Activated naive CD8-positive, alpha-beta T cell (primary cell): Measurements from ENCODE around the gene TBX3.
"Not testable (repeated sequence)": the region's sequence is repeated elsewhere in the genome, so short reads cannot be mapped to it uniquely, and the experiment has no call there.

Experiments used
- H3K27ac Mint-ChIP-seq: one replicate; pipeline ENCODE4 v1.8.0; 2021; ENCODE audit warnings: mixed read lengths
- H3K27me3 Mint-ChIP-seq: one replicate; pipeline ENCODE4 v1.8.0; 2021; ENCODE audit warnings: mixed read lengths
- H3K36me3 Mint-ChIP-seq: one replicate; pipeline ENCODE4 v1.8.0; 2021; ENCODE audit warnings: mixed read lengths
- H3K4me1 Mint-ChIP-seq: one replicate; pipeline ENCODE4 v1.8.0; 2021; ENCODE audit warnings: low read depth, mixed read lengths
- H3K4me3 Mint-ChIP-seq: one replicate; pipeline ENCODE4 v1.8.0; 2021; ENCODE audit warnings: mild to moderate bottlenecking, mixed read lengths
- H3K9me3 Mint-ChIP-seq: one replicate; pipeline ENCODE4 v1.8.0; 2021; ENCODE audit warnings: low read depth, mixed read lengths

Gene TBX3

GRCh38 chr12:114684098-114684869 is at the start of gene TBX3:
TBX3 (minus strand) TSS chr12:114684175; CDS start chr12:114683200, 975 bp downstream.
- Mint-ChIP-seq H3K36me3 (no peaks in the 10 kb centered on the region), H3K4me1 (peaks cover 36% of the 10 kb centered on the region), H3K9me3 (no peaks in the 10 kb centered on the region), H3K27ac (no peak within 1 kb of the TSS), H3K27me3 (peaks cover 63% of the 10 kb centered on the region), H3K4me3 (peak within 1 kb of the TSS; percentile 84)

GRCh38 chr12:114732426-114733030 is 48.6 kb upstream of the TBX3 start:
- no peaks in the 10 kb centered on the region for H3K9me3 Mint-ChIP-seq
- no peak overlapping the region for H3K4me3 Mint-ChIP-seq
- H3K27me3 Mint-ChIP-seq, result peaks cover 18% of the 10 kb centered on the region
- H3K4me1 Mint-ChIP-seq, result peaks cover 1% of the 10 kb centered on the region
- no peaks in the 10 kb centered on the region for H3K36me3 Mint-ChIP-seq
- no peak overlapping the region for H3K27ac Mint-ChIP-seq

GRCh38 chr12:114729731-114730130 is 45.8 kb upstream of the TBX3 start:
- no peaks in the 10 kb centered on the region for H3K36me3 Mint-ChIP-seq
- no peak overlapping the region for H3K27ac Mint-ChIP-seq
- H3K9me3 Mint-ChIP-seq, result no peaks in the 10 kb centered on the region
- no peak overlapping the region for H3K4me3 Mint-ChIP-seq
- peaks cover 7% of the 10 kb centered on the region for H3K27me3 Mint-ChIP-seq
- H3K4me1 Mint-ChIP-seq, result no peaks in the 10 kb centered on the region

DNA sequence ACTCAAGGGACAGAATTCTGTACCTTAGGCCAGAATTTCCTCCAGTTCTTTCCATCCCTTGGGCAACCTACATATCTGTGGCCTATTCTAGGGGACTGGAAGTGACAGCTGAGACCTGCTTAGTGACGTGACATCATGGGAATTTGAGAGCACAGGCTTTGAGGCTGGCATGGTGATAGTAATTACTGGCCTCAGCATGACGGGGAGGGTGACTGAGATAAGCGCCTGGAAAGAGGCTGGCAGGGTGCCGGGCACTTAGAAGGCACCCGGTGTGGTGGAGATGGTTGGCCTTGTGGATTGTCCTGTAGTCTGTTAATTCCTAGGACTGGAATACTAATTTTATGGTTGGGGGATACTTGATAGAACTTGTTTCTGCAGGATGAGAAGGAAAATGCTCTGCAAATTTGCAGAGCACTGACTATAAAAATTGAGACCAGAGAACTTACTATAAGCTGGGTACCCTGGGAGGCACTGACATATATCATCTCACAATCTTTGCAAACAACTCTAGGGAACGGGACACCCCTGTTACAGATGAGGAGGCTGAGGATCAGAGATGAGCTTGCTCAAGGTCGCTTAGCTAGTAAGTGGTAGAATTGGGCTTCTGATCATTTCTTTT is 42.2 kb upstream of the TBX3 start:
- Mint-ChIP-seq H3K36me3 (no peaks in the 10 kb centered on the region), H3K4me1 (no peaks in the 10 kb centered on the region), H3K9me3 (no peaks in the 10 kb centered on the region), H3K27ac (no peak overlapping the region), H3K27me3 (no peaks in the 10 kb centered on the region), H3K4me3 (no peak overlapping the region)

GRCh38 chr12:114722176-114722575 is 38.2 kb upstream of the TBX3 start:
- H3K4me1 Mint-ChIP-seq, H3K27me3 Mint-ChIP-seq, H3K4me3 Mint-ChIP-seq, H3K36me3 Mint-ChIP-seq, H3K9me3 Mint-ChIP-seq, H3K27ac Mint-ChIP-seq: not testable (repeated sequence)

DNA sequence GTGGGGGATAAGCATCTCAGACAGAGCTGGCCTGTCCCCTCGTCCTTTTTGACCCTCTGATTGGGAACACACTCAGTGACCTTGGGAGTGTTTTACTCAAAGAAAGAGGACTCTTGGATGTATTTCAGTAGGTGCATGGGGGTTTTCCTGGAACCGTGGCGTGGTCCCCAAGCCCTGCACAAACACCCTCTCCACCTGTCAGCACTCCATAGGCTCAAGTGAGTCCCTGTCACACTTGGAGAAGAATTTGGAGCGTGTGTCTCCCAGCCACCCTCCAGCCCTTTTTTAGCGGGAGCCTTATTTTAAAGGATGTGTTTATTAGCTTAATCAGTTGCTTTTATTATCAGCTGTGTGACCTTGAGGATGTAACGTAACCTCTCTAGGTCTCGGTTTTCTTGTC is 37.3 kb upstream of the TBX3 start:
- H3K4me1 Mint-ChIP-seq, result no peaks in the 10 kb centered on the region
- H3K9me3 Mint-ChIP-seq, result no peaks in the 10 kb centered on the region
- H3K27ac Mint-ChIP-seq, result no peak overlapping the region
- H3K27me3 Mint-ChIP-seq, result no peaks in the 10 kb centered on the region
- no peak overlapping the region for H3K4me3 Mint-ChIP-seq
- no peaks in the 10 kb centered on the region for H3K36me3 Mint-ChIP-seq

GRCh38 chr12:114713466-114714215 is 29.7 kb upstream of the TBX3 start:
- Mint-ChIP-seq H3K4me1 (no peaks in the 10 kb centered on the region), H3K4me3 (no peak overlapping the region), H3K27me3 (peaks cover 7% of the 10 kb centered on the region), H3K9me3 (no peaks in the 10 kb centered on the region), H3K36me3 (no peaks in the 10 kb centered on the region), H3K27ac (no peak overlapping the region)

DNA sequence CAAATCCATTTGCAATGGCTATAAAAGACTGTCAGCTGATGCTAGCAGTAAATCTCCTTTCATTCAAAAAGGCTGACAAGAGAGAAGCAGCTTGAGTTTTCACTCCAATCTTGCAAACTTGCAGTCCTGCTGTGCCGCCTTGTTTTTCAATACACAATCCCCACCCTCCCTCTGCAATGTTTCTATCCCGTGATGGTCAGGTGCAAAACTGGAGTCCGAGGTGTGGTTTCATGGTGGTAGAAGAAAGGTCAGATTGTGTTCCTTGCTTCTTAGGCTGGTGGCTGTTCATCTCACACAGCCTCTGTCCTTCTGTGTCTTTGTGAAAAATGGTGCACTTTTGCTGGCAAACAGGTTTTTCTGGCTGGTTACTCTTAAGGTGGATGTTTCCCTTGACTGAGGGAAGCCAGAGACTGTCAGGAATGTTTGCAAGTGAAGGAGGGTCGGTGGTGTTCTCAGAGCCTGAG is 27.7 kb upstream of the TBX3 start:
- Mint-ChIP-seq H3K4me1 (no peaks in the 10 kb centered on the region), H3K27ac (no peak overlapping the region), H3K27me3 (peaks cover 8% of the 10 kb centered on the region), H3K4me3 (no peak overlapping the region), H3K9me3 (no peaks in the 10 kb centered on the region), H3K36me3 (no peaks in the 10 kb centered on the region)

- Mint-ChIP-seq H3K4me1 (no peaks in the 10 kb centered on the region), H3K27me3 (peaks cover 12% of the 10 kb centered on the region), H3K9me3 (no peaks in the 10 kb centered on the region), H3K4me3 (no peak overlapping the region), H3K36me3 (no peaks in the 10 kb centered on the region), H3K27ac (no peak overlapping the region)
These were observed 26.2 kb upstream of the TBX3 start for GRCh38 chr12:114710151-114710550.

DNA sequence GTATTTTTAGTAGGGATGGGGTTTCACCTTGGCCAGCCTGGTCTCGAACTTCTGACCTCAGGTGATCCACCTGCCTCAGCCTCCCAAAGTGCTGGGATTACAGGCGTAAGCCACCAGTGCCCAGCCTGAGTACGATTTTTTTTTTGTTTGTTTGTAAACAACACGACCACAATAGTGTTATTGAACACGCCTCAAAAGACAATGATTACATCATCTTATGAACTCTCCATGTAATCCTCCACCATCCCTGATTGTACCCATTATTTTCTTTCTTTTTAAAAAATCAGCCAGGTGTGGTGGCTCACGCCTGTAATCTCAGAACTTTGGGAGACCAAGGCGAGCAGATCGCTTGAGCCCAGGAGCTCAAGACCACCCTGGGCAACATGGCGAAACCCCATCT is 25.1 kb upstream of the TBX3 start:
- Mint-ChIP-seq H3K4me1 (no peaks in the 10 kb centered on the region), H3K27ac (no peak overlapping the region)

DNA sequence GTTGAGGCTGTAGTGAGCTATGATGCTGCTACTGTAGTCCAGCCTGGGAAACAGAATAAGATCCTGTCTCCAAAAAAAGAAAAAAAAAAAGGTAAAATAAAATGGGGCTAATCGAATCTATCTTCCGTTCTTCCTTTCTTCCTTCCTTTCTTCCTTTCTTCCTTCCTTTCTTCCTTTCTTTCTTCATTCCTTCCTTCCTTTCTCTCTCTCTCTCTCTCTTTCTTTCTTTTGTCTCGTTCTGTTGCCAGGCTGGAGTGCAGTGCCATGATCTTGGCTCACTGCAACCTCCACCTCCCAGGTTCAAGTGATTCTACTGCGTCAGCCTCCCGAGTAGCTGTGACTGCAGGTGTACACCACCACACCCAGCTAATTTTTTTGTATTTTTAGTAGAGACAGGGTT is 24.6 kb upstream of the TBX3 start:
- peaks cover 15% of the 10 kb centered on the region for H3K27me3 Mint-ChIP-seq
- H3K4me3 Mint-ChIP-seq, H3K27ac Mint-ChIP-seq, H3K9me3 Mint-ChIP-seq, H3K4me1 Mint-ChIP-seq, H3K36me3 Mint-ChIP-seq: not testable (repeated sequence)

More for the DNA sequence above, 25.1 kb upstream of the TBX3 start:
- Mint-ChIP-seq H3K36me3 (no peaks in the 10 kb centered on the region), H3K9me3 (no peaks in the 10 kb centered on the region), H3K4me3 (no peak overlapping the region), H3K27me3 (peaks cover 12% of the 10 kb centered on the region)

GRCh38 chr12:114704096-114704495 is 20.1 kb upstream of the TBX3 start:
- no peak overlapping the region for H3K4me3 Mint-ChIP-seq
- H3K9me3 Mint-ChIP-seq, result peaks cover 5% of the 10 kb centered on the region
- no peak overlapping the region for H3K27ac Mint-ChIP-seq
- H3K36me3 Mint-ChIP-seq, result no peaks in the 10 kb centered on the region
- H3K4me1 Mint-ChIP-seq, result peaks cover 1% of the 10 kb centered on the region
- peaks cover 33% of the 10 kb centered on the region for H3K27me3 Mint-ChIP-seq

DNA sequence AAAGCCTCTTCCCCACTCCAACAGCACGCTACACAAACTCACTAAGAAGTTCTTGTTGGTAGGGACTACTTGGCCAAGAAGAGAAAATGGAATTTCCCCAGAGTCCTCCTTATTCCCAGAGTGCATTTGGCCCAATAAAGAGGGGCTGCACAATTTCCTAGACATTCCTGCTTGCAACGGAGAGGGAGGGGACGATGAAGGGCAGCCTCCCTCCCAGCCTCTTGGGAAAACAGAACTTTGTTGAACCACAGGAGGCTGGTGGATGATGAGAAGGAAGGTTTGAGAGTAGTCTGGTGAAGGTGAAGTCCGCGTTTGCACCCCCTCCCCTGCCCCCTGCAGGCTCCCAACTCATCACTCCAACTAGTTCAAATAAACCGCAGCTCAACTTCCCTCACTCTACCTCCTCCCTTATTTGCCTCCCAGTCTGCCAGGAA is 19.1 kb upstream of the TBX3 start:
- Mint-ChIP-seq H3K36me3 (no peaks in the 10 kb centered on the region), H3K4me1 (peaks cover 1% of the 10 kb centered on the region), H3K27ac (no peak overlapping the region), H3K4me3 (no peak overlapping the region), H3K9me3 (peaks cover 5% of the 10 kb centered on the region), H3K27me3 (peaks cover 33% of the 10 kb centered on the region)

DNA sequence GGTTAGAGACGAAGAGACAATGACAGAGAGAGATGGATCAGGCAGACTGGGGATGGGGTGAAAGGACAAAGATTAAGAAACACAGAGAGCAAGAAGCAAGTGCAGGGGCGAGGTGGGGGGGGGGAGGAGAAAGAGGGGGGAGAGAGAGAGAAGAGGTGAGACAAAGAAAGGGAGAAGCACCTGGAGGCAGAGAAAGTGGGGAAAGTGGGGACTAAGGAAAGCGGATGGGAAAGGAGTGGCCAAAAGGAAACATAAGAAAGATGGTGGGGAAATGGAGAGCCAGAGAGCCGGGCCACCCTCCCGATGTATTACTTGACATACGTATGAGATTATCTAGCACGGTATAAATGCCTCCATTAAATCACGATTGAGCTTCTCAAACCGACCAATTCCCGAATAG is 18.5 kb upstream of the TBX3 start:
- H3K36me3 Mint-ChIP-seq, result no peaks in the 10 kb centered on the region
- H3K4me1 Mint-ChIP-seq, result peaks cover 1% of the 10 kb centered on the region
- no peak overlapping the region for H3K27ac Mint-ChIP-seq
- peaks cover 38% of the 10 kb centered on the region for H3K27me3 Mint-ChIP-seq
- H3K9me3 Mint-ChIP-seq, result peaks cover 5% of the 10 kb centered on the region
- no peak overlapping the region for H3K4me3 Mint-ChIP-seq

GRCh38 chr12:114701553-114701952 is 17.6 kb upstream of the TBX3 start:
- Mint-ChIP-seq H3K36me3 (no peaks in the 10 kb centered on the region), H3K9me3 (peaks cover 5% of the 10 kb centered on the region), H3K4me3 (no peak overlapping the region), H3K27me3 (peaks cover 42% of the 10 kb centered on the region), H3K4me1 (peaks cover 3% of the 10 kb centered on the region), H3K27ac (no peak overlapping the region)
